Fibroblast of upper back skin (primary cell): ENCODE data around the gene CGAS.
"Not testable (repeated sequence)": the region's sequence is repeated elsewhere in the genome, so short reads cannot be mapped to it uniquely, and the experiment has no call there.

ENCODE experiments used
- DNase-seq: peaks from one replicate; pipeline ENCODE4 v3.0.0-alpha.2; 2013

CGAS gene

GRCh38 chr6:73394577-73395354 is 57.3 kb downstream of the CGAS start, which contains the start of gene DDX43:
Gene DDX43, plus strand, starts transcription at chr6:73394828. Its CDS starts 78 bp downstream, at chr6:73394906.
- DNase-seq = peak; percentile 41

DNA sequence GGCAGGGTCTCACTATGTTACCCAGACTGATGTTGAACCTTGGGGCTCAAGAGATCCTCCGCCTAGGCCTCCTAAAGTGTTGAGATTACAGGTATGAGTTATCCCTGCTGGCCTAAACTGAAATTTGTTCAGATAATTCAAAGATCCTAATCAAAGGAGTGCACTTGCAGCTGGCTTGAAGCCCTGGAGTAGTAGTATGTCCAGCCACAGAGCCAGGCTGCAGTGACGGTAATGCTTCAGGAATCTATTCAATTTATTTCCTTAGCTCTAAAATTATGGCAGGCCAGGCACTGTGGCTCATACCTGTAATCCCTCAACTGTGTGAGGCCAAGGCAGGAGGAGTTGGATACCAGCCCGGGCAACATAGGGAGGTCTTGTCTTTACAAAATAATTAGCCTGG is 58.8 kb downstream of the CGAS start:
- DNase-seq = peak; percentile 16

DNA sequence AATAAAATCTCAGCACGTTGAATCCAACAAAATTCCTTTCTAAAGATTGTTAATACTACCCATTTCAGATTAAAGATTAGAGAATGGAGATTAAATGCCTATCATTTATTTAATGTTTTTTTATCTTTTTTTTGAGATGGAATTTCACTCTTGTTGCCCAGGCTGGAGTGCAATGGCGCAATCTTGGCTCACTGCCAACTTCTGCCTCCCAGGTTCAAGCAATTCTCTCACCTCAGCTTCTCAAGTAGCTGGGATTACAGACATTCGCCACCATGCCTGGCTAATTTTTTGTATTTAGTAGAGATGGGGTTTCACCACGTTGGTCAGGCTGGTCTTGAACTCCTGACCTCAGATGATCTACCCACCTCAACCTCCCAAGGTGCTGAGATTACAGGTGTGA is 59.9 kb downstream of the CGAS start:
- not testable (repeated sequence) for DNase-seq

- no peak for DNase-seq
Observed at GRCh38 chr6:73391675-73392074, 60.4 kb downstream of the CGAS start.

DNA sequence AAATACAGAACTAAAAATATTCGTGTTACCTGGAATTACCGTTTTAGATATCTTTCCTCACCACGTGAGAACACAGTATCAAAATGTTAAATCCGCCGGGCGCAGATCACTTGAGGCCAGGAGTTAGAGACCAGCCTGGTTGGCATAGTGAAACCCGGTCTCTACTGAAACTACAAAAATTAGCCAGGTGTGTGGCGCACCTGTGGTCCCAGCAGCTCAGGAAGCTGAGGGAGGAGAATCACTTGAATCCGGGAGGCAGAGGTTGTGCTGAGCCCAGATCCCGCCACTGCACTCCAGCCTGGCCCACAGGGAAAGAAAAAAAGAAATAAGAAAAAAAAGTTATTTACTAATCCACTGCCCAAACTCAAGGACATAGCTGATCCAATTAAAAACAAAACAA is 62.2 kb downstream of the CGAS start:
- DNase-seq = no peak

DNA sequence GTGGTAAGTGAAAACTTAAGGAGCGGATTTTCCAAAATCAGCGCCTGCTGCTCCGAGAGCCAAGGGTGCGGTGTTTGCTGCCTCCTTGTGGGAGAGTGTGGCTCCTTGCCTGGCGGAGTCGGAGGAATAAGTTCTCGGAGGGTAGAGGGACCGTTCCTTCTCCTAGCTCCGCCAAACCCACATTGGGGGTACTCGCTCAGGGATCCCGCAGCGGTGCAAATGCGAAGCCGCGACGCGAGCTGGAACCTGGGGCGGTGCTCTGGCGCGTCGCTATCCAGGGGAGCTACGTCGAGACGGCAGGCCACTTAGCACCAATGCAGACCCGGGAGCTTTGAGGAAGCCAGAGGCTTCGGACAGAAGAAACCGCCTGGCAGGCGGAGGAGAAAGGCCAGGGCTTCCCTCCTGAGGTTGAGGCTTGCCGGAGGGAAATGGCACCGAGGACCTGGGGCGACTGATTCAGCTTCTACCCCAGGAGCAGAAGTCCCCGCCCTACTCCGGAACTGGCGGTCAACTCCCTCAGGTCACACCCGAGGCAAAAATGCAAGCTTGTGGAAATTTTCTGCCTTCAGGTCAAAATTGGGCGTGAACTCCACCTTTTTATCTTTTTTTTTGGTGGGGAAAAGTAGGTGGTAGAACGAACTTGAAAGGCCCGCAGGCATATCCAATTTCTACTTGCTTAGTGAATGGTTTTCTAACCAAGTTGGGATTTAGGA is 63.1 kb downstream of the CGAS start:
- DNase-seq = peak; percentile 54

- no peak for DNase-seq
Observed at GRCh38 chr6:73388433-73388799, 63.7 kb downstream of the CGAS start.

DNA sequence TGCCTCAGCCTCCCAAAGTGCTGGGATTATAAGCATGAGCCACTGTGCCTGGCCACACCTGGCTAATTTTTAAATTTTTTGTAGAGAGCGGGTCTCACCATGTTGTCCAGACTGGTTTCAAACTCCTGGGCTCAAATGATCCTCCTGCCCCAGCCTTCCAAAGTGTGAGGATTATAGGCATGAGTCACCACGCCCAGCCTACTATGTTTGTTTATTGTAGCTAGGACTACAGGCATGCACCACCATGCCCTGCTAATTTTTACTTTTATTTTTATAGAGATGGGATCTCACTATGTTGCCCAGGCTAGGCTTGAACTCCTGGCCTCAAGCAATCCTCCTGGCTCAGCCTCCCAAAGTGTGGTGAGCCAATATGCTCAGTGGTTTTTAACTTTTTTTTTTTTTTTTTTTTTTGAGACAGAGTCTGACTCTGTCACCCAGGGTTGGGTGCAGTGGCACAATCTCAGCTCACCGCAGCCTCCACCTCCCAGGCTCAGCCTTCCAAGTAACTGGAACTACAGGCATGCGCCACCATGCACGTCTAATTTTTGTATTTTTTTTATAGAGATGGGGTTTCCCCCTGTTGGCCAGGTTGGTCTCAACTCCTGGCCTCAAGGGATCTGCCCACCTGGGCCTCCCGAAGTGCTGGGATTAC is 69.5 kb downstream of the CGAS start:
- no peak for DNase-seq

GRCh38 chr6:73381531-73381930 is 70.6 kb downstream of the CGAS start:
- DNase-seq = not testable (repeated sequence)

- DNase-seq = no peak
Observed at GRCh38 chr6:73377225-73377624, 74.9 kb downstream of the CGAS start.

- no peak for DNase-seq
Observed at GRCh38 chr6:73375216-73375615, 76.9 kb downstream of the CGAS start.
